CD4-positive, alpha-beta T cell treated with Interleukin-17A for 4 hours (primary cell): ENCODE measurements around the gene PPP4R3B.

Source experiments
- DNase-seq: peaks from one replicate; pipeline ENCODE4 v3.0.0-alpha.2; 2020; ENCODE audit warnings: mixed read lengths

The PPP4R3B gene

DNA sequence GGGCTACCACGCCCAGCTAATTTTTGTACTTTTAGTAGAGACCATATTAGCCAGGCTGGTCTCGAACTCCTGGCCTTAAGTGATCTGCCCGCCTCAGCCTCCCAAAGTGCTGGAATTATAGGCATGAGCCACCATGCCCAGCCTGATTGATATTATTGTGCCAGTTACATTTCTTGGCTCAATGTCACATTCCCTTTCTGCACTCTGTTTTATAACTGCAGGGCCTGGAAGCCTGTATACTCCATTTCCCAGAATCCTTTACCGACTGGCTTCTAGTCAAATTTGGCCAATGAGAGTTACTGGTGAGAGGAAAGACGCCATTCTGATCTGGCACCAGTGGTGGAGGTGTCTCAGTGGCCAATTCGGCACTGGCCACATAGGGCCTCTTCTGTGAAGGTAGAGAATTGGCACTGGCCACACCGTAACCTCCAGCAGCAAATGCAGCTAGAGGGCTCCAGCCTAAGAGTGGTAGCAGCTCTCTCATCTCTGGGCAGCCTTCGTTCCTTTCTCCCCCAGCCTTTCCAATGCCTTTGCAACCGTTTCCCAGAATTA is 114.8 kb downstream of the PPP4R3B start:
- no peak for DNase-seq

DNA sequence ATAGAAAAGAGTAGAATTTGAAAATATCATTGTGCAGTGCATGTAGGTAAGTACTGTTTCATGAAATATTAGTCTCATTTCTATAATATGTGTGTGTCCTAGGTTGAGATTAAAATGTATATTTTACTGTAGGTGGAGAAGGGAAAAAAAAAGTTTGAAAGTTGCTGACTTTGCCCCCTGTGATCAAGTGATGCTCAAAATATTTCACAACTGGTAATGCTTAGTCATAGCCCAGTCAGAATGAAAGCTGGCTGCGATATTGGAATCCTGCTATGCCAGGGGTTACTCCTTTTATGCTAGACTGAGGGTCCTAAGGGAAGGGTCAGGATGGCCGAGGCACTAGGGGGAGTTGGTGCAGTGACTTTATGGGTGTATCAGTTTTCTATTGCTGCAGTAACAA is 117.4 kb downstream of the PPP4R3B start:
- DNase-seq, result no peak

DNA sequence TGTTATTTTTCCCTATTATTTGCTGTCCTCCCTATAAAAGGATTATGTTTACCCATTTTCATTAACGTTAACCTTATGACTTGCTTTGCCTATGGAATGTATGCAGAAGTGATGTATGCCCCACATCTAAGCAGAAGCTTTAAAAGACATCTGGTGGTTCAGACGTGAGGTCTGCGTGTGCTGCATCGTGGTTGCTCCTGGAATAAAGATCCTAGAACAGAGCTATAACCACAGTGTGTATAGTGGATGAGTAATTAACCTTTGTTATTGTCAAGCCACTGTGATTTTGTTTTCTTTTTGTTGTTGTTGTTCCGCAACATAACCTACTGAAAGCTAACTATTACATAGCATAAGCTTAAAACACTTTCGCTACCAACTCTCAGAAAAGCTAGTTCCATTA is 118.8 kb downstream of the PPP4R3B start:
- DNase-seq, result no peak
